Measurements from ENCODE around the gene MYL6B.
"Not testable (repeated sequence)": the region's sequence is repeated elsewhere in the genome, so short reads cannot be mapped to it uniquely, and the experiment has no call there.

Gene MYL6B

DNA sequence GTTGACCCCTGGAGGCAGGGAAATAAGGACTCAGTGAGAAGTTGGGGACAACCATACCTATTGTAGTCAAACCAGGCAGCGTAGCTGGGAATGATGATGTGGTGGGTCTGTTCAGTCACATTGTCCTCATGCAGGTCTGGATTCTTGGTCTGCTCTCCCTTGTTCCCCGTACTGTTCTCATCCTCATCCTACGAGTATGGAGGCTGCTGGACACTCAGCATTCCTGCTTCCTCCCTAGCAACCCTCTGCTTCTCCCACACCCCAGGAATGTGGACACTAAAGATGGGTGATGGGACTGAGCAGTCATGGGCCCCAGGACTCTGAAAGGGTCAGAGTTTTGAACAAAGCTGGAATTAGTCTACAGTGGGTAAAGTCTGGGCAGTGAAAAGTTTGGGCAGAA is 26.0 kb downstream of the MYL6B start:
- DNase-seq, result no peak

GRCh38 chr12:56186957-56187356 is 34.6 kb downstream of the MYL6B start:
- no peak for DNase-seq

DNA sequence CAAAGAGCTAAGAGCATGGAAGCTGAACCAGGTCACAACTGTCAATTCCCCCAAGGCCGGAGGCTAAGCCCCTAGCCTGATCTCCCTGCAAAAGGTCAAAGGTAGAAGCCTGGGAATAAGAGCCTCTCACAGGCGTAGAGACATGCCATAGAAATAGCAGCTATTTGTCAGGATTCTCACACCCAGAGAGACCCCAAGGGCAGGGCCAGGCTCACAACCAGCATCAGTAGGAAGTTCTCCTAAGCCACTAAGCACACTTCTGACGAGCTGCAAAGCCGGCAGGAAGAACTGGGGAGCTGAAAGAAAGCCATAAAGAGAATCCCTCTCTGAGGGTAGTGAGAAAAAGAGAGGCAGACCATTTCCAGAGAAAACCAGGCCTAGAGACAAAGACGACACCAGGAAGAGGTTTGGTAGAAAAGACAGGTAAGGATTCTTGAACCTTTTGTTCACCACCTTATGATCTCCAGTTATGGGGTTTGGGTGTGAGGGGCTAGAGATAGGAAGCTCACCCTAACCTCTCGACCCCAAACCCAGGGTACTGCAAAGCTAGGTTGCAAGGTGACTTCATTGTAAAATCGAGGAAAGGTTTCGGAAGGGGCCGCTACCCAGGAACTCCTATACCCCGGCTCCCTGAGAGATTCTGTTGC is 35.9 kb downstream of the MYL6B start:
- peak; percentile 5 for DNase-seq

GRCh38 chr12:56188778-56189098 is 36.4 kb downstream of the MYL6B start:
- DNase-seq, result peak; percentile 14

DNA sequence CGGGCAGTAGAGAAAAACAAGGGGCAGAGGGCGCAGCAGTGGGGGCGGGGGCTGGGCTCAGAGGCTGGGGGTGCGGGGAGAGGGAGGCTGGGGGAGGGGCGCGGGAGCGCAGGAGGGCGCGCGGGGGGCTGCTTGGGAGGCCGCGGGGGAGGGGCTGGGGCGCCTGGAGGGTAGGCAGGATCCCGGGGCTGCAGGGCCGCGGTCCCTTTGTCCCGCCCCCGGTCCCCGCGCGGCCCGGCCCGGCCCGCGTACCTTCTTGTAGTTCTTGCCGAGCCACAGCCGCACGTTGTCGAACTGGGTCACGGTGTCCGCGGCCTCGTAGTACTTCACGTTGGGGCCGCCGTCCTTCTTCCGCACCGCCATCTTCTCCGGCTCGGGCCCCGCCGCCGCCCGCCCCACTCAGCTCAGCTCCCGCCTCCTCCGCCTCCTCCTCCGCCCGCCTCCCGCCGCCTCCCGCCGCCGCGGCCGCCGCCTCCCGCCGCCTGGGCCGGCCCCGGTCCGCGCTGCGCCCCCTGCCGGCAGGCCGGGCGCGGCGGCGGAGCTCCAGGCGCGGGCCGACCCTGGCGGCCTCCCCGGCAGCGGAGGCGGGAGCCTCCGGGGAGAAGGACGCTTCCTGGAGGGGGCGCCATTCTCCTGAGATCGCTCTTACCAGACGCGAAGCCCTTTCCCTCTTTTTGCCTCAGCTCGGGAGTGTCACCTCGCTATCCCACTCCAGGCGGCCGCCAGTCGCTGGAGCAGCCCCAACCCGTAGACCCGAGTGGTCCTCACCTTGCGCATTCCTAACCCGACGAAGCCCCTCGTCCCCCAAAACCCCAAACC is 36.9 kb downstream of the MYL6B start, which contains the start of gene SMARCC2:
SMARCC2 (minus strand) TSS at position 385 of the 819 bp plus-strand sequence; CDS start at position 363, 22 bp downstream.
- DNase-seq, result peak; percentile 85

DNA sequence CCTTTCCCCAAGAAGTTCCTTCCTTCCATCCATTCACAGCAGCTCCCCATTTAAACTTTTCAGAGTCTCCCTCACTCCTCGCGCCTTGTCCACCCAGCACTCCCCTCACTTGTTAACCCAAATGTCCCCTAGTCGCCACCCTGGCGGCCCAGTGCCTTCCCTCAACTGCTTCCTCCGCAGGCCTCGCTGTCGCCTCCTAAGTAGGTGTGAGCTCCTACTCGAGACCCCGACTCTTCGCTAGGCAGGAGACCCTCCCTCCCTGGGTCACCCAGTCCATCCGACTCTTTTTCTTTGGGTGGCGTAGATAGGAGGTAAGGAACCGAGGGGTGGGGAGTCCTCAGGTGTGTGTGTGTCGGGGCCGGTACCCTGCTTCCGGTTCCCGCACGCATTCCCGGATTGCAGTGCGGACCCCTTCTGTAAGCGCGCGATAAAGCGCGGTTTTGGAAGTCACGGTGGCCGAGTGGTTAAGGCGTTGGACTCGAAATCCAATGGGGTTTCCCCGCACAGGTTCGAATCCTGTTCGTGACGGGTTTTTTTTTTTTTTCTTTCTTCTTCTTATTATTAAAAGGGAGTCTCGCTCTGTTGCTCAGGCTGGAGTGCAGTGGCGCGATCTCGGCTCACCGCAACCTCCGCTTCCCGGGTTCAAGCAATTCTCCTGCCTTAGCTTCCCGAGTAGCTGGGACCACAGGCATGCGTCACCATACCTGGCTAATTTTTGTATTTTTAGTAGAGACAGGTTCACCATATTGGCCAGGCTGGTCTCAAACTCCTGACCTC is 37.7 kb downstream of the MYL6B start:
- DNase-seq, result peak; percentile 68

DNA sequence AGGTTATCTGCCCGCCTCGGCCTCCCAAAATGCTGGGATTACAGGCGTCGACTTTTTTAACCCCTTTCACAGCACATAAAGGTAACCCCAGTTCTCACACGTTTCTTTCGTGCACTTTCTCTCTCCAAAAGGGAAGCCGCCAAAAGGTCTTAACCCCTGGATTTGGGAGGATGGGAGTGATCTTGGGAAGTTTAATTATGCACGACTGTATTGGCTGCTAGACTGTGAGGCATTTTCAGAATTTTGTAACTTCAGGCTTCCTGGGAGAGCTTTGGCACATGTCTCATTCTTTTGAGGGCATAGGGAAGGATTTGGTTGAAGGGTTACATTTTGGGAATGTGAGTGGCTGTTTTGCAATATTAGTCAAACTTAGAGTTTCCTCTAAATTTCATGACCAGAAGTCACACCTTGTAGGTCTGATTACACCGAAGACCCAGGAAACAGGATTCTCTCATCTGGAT is 38.3 kb downstream of the MYL6B start:
- no peak for DNase-seq

DNA sequence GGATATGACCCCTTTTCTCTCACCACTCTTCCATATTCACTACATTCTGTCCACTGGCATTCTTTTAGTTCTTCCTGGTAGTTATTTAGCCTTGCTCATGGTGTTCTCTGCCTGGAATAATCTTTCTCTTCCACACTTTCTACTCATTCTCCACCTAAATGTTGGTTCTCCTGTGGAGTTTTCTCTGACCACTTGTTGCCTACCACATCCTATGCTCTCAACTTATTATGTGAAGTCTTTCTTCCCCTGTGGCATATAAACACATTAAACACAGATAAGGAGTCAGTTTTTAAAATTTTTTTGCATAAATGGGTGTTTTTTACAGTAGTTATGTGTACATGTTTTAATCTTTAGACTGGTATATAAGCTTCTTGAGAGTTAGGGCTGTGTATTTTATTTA is 40.2 kb downstream of the MYL6B start:
- no peak for DNase-seq

DNA sequence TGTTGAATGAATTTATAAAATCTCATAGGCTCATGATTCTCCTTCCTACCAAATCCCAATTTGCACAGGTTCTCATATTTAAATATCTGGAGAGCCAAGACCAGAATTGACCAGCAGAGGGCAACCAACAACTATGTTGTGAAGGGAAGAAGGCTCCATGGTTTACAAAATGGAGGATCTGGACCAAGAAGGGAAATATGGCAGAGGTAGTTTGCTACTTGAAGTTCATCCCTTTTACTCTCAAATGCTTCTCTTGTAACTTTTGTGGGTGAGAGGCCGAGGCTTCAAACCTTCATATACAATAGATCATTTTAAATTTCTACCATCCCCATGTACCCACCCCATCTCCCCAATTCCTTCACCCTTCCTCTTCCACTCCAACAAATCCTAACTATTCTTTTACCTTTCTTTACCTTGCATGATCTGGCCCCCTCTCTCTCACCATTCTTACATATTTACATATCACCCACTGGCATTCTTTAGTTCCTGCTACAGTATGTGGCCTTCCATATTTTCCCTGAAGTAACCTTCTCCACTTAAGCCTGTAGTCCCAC is 40.7 kb downstream of the MYL6B start:
- DNase-seq, result peak; percentile 71

- DNase-seq, result not testable (repeated sequence)
Measured at GRCh38 chr12:56196818-56197550, 44.6 kb downstream of the MYL6B start.

- no peak for DNase-seq
Measured at GRCh38 chr12:56197921-56198635, 45.7 kb downstream of the MYL6B start.

DNA sequence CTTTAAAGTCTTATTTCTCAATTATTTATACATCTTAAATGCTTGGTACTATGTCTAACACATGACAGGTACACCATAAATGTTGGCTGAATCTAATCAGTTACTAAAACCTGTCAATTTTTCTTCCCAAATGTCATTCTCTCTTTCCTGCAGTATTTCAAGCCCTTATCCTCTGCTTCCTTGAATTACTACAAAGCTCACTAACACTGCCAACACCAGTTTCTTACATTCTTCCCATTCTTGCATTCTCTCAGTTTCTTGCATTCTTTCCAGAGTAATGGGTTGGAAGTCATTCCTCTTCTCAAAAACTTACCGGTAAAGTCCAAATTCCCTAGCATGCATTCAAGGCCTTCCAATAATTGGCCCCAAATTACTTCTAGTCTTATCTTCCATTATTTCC is 46.4 kb downstream of the MYL6B start:
- DNase-seq, result no peak

DNA sequence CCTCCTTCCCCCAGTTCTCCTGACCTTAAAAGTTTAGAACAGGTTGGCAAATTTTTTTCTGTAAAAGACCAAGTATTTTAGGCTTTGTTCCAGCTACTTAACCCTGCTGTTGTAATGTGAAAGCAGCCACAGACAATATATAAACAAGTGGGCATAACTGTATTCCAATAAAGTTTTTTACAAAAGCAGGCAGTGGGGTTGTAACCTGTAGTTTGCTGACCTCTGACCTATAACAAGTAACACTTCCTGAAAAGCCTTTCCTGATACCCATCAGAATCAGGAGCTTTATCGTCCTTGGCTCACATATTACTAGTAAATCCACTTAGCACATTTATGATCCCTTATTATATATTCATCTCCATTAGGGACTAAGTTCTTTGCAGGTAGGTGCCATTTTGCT is 50.0 kb downstream of the MYL6B start:
- no peak for DNase-seq

GRCh38 chr12:56202838-56203237 is 50.5 kb downstream of the MYL6B start:
- no peak for DNase-seq

GRCh38 chr12:56204275-56204674 is 51.9 kb downstream of the MYL6B start:
- DNase-seq, result no peak

- no peak for DNase-seq
Measured at GRCh38 chr12:56205445-56205844, 53.1 kb downstream of the MYL6B start.

- DNase-seq, result no peak
Measured at GRCh38 chr12:56206452-56207166, 54.2 kb downstream of the MYL6B start.
